GM23338 (cell line): ENCODE data around the gene NLRC5.

Experiments
- CREB1 ChIP-seq: fragments of 250-450 bp; sonication (Bioruptor Pico); IDR thresholded peaks from 2 replicates; pipeline ENCODE4 v1.5.0; 2020; ENCODE audit warnings: low read depth, mild to moderate bottlenecking, moderate library complexity
- POLR2AphosphoS5 ChIP-seq: IDR thresholded peaks from 2 replicates; pipeline ENCODE4 v1.6.1; 2016; ENCODE audit warnings: antibody characterized with exemption, low read depth
- ZNF114 ChIP-seq: fragments of 250-450 bp; sonication (Bioruptor Pico); IDR thresholded peaks from 2 replicates; pipeline ENCODE4 v1.5.0; 2020; ENCODE audit warnings: mild to moderate bottlenecking, moderate library complexity
- TF ChIP-seq, protein P1 (sequence below), 2 experiments: fragments of 200-600 bp in 1 of 2; sonication (generic) in 1 of 2; conservative IDR thresholded peaks; 2 replicates each; pipeline versions ENCODE4 v1.5.1 to v1.6.1; 2016 to 2017; ENCODE audit warnings: antibody characterized with exemption in 2 of 2, low read depth in 2 of 2, mild to moderate bottlenecking in 2 of 2, moderate library complexity in 1 of 2
- TF ChIP-seq, protein P2 (sequence below): IDR thresholded peaks from 2 replicates; pipeline ENCODE4 v1.6.1; 2016; ENCODE audit warnings: antibody characterized with exemption

DNA sequence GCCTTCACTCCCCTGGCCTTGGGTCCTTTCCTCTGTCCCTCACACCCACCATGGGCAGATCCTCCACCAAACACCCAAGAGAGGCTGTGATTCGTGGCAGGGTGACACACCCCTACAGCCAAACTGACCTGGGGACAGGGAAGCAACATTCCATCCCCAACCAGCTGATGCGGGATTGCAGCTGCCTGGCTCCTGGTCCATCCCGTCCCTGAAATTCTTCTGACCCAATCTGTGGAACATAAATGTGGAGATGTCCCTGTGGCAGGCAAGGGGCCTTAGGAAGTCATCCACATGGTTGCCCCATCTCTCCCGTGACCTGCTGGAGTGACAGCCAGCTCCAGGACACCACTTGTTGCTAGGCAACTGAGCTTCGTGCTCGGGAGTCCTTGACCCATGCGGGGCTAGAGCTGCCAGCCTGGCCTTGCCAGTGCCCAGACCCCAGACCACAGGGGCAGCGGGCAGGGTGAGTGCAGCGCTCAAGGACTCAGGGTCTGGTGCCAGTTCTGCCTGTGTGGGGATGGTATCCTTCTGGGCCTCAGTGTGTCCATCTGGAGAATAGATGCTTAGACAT lies 69.0 kb downstream of the NLRC5 start:
- TF ChIP-seq, protein P1, sequence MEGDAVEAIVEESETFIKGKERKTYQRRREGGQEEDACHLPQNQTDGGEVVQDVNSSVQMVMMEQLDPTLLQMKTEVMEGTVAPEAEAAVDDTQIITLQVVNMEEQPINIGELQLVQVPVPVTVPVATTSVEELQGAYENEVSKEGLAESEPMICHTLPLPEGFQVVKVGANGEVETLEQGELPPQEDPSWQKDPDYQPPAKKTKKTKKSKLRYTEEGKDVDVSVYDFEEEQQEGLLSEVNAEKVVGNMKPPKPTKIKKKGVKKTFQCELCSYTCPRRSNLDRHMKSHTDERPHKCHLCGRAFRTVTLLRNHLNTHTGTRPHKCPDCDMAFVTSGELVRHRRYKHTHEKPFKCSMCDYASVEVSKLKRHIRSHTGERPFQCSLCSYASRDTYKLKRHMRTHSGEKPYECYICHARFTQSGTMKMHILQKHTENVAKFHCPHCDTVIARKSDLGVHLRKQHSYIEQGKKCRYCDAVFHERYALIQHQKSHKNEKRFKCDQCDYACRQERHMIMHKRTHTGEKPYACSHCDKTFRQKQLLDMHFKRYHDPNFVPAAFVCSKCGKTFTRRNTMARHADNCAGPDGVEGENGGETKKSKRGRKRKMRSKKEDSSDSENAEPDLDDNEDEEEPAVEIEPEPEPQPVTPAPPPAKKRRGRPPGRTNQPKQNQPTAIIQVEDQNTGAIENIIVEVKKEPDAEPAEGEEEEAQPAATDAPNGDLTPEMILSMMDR (conservative IDR thresholded peaks at IDR 0.05; ENCODE audit: low read depth in 2 of 2) = no peak
- TF ChIP-seq ZNF114 = no peak
- no peak for TF ChIP-seq CREB1 (CRISPR knock-in tag)
- TF ChIP-seq, protein P2, sequence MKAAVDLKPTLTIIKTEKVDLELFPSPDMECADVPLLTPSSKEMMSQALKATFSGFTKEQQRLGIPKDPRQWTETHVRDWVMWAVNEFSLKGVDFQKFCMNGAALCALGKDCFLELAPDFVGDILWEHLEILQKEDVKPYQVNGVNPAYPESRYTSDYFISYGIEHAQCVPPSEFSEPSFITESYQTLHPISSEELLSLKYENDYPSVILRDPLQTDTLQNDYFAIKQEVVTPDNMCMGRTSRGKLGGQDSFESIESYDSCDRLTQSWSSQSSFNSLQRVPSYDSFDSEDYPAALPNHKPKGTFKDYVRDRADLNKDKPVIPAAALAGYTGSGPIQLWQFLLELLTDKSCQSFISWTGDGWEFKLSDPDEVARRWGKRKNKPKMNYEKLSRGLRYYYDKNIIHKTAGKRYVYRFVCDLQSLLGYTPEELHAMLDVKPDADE = no peak
- TF ChIP-seq POLR2AphosphoS5 = no peak
